Upper lobe of left lung (tissue), 6 donors: ENCODE measurements around the gene PACSIN3. TPM values are rescaled to one million over a fixed set of nuclear protein-coding genes. Genes with fewer than 3 reads are reported as not detected.

Experiments
- ATAC-seq, 2 donors: fragments of 200-7000 bp; cut with Tn5 transposase; one replicate each; pipeline ENCODE4 v1.9.1; 2022; ENCODE audit warnings: mild to moderate bottlenecking in 2 of 2, moderate library complexity in 2 of 2; ENCODE audit not compliant: low FRiP score in 2 of 2
- DNase-seq, 2 donors: peaks; one replicate each; pipeline ENCODE4 v3.0.0-alpha.2; 2019 to 2020
- H3K27ac ChIP-seq, 4 donors: fragments of 200-600 bp; sonication (generic); one replicate each; pipeline ENCODE4 v1.5.1; 2016 to 2019
- H3K27me3 ChIP-seq, 4 donors: fragments of 200-600 bp; sonication (generic); one replicate each; pipeline ENCODE4 v1.5.1; 2017 to 2019
- H3K36me3 ChIP-seq, 4 donors: fragments of 200-600 bp; sonication (generic); one replicate each; pipeline ENCODE4 v1.5.1; 2016 to 2019
- H3K4me1 ChIP-seq, 4 donors: fragments of 200-600 bp; sonication (generic); one replicate each; pipeline ENCODE4 v1.5.1; 2018 to 2019
- H3K4me3 ChIP-seq, 4 donors: fragments of 200-600 bp; sonication (generic); one replicate each; pipeline ENCODE4 v1.5.1; 2017 to 2019; ENCODE audit warnings: mild to moderate bottlenecking in 2 of 4, moderate library complexity in 1 of 4
- H3K9me3 ChIP-seq, 4 donors: fragments of 200-600 bp; sonication (generic); one replicate each; pipeline ENCODE4 v1.5.1; 2018 to 2019
- EP300 ChIP-seq, 4 donors: sonication (generic); formaldehyde crosslinking; IDR thresholded peaks; one replicate each; pipeline ENCODE4 v1.5.1; 2017; ENCODE audit warnings: antibody characterized with exemption in 4 of 4, control low read depth in 2 of 4
- POLR2A ChIP-seq, 4 donors: fragments of 450-650 bp; IDR thresholded peaks; one replicate each; pipeline ENCODE4 v1.5.1; 2016 to 2017; ENCODE audit warnings: antibody characterized with exemption in 4 of 4, mild to moderate bottlenecking in 2 of 4
- POLR2AphosphoS5 ChIP-seq, 2 donors: sonication (generic); formaldehyde crosslinking; IDR thresholded peaks; one replicate each; pipeline ENCODE4 v1.5.1; 2017; ENCODE audit warnings: antibody characterized with exemption in 2 of 2
- WGBS, 2 donors: methylation state at CpG; one replicate each; pipeline ENCODE4 v1.1.5; 2017 to 2018; 5-methylcytosine and 5-hydroxymethylcytosine counted together
- total RNA-seq, 6 donors: library from RNA; depleted of rRNA in 4 of 6; stranded (reverse); fragments of >200 nt in 4 of 6; gene quantifications; one replicate each; pipeline versions ENCODE4 v1.1.0 to v1.2.1, GENCODE V29; 2016 to 2021
- TF ChIP-seq, protein P1 (sequence below), 6 experiments: fragments of 450-650 bp in 4 of 6; fragments of 200-600 bp in 2 of 6; sonication (generic) in 2 of 6; IDR thresholded peaks; one replicate each; pipeline ENCODE4 v1.5.1; 2016 to 2019; ENCODE audit warnings: antibody characterized with exemption in 6 of 6
- donor health status: DM: no; HTN: no; CAD: no; lungs with moderate emphysema.
- donor health status: DM: no; HTN: yes; CAD: no; lungs with severe emphysema.

PACSIN3 gene
- total RNA-seq, 6 donors from 2014 or later: 26.8 to 97.4 (median 52.8) TPM

DNA sequence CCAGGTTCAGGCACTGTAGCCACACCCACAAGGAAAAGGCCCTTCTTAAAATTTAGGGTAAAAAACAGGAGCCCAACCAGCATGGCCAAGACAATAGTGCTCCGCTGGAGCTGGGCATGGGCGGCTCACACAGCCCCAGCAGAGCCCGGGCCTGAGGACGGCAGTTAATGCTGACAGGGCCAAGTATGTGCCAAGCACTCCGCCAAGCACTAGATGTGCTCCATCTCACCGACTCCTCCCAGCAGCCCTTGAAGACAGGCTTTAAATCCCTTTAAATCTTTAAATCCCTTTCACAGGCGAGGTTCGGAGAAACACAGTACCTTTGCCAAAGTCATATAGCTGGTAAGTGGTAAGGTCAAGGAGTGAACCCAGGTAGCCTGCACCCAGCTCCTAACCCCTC lies 14.4 kb downstream of the PACSIN3 start:
- Histone ChIP-seq H3K27me3 (no peaks in the 10 kb centered on the region), H3K27ac (no peak overlapping the region), H3K4me3 (no peak overlapping the region), H3K36me3 (peaks cover 35 to 82% (median 79%) of the 10 kb centered on the region in 4 donors), H3K4me1 (peaks cover 17 to 31% (median 18%) of the 10 kb centered on the region in 4 donors), H3K9me3 (no peaks in the 10 kb centered on the region)
- no peak for ATAC-seq
- no peak for DNase-seq
- WGBS, 2 donors: 74 to 96% methylated on average over 4 to 8 of the region's 8 CpGs
- TF ChIP-seq, protein P1, sequence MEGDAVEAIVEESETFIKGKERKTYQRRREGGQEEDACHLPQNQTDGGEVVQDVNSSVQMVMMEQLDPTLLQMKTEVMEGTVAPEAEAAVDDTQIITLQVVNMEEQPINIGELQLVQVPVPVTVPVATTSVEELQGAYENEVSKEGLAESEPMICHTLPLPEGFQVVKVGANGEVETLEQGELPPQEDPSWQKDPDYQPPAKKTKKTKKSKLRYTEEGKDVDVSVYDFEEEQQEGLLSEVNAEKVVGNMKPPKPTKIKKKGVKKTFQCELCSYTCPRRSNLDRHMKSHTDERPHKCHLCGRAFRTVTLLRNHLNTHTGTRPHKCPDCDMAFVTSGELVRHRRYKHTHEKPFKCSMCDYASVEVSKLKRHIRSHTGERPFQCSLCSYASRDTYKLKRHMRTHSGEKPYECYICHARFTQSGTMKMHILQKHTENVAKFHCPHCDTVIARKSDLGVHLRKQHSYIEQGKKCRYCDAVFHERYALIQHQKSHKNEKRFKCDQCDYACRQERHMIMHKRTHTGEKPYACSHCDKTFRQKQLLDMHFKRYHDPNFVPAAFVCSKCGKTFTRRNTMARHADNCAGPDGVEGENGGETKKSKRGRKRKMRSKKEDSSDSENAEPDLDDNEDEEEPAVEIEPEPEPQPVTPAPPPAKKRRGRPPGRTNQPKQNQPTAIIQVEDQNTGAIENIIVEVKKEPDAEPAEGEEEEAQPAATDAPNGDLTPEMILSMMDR (IDR thresholded peaks at IDR 0.05): no peak
- TF ChIP-seq POLR2AphosphoS5 (IDR thresholded peaks at IDR 0.05): no peak
- TF ChIP-seq POLR2A (IDR thresholded peaks at IDR 0.05): no peak
- TF ChIP-seq EP300 (IDR thresholded peaks at IDR 0.05): no peak

GRCh38 chr11:47171061-47171838 lies 15.0 kb downstream of the PACSIN3 start:
- H3K4me3 ChIP-seq: no peak overlapping the region
- H3K27ac ChIP-seq: no peak overlapping the region
- H3K9me3 ChIP-seq: no peaks in the 10 kb centered on the region
- DNase-seq (no peak), ATAC-seq (no peak)
- H3K27me3 ChIP-seq: no peaks in the 10 kb centered on the region
- TF ChIP-seq POLR2AphosphoS5 (IDR thresholded peaks at IDR 0.05): no peak
- no peak for TF ChIP-seq EP300 (IDR thresholded peaks at IDR 0.05)
- TF ChIP-seq, protein P1 (IDR thresholded peaks at IDR 0.05): no peak
- TF ChIP-seq POLR2A (IDR thresholded peaks at IDR 0.05): no peak
- 92 to 93% methylated on average over 14 to 16 of the region's 16 CpGs for WGBS, 2 donors
- H3K4me1 ChIP-seq: peaks cover 17 to 30% (median 18%) of the 10 kb centered on the region in 4 donors
- peaks cover 41 to 88% (median 85%) of the 10 kb centered on the region in 4 donors for H3K36me3 ChIP-seq

DNA sequence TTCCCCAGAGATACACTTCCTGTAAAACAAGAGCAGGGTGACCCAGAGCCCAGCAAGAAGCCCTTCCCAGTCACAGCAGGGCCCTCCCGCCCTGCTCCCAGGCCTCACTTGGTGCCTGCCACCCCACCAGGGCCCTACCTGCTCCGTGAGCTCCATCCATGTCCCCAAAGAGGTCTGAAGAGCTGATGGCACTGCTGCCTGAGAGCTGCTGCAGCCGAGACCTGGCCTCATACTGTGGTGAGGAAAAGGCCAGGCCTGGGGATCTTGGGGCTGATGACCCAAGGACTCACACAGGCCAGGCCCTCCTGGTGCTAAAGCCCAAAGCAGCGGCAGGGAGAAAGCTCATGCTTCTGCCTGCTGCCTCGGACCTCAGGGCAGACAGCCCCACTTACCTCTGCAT lies 19.9 kb downstream of the PACSIN3 start:
- no peak overlapping the region for H3K27ac ChIP-seq
- H3K4me3 ChIP-seq: no peak overlapping the region
- WGBS, 2 donors: 98 to 100% methylated on average over 2 to 5 of the region's 5 CpGs
- ATAC-seq: no peak
- H3K4me1 ChIP-seq: peaks cover 0 to 3% (median under 1%) of the 10 kb centered on the region in 4 donors
- H3K9me3 ChIP-seq: no peaks in the 10 kb centered on the region
- DNase-seq: no peak
- no peaks in the 10 kb centered on the region for H3K27me3 ChIP-seq
- no peak for TF ChIP-seq POLR2AphosphoS5 (IDR thresholded peaks at IDR 0.05)
- no peak for TF ChIP-seq EP300 (IDR thresholded peaks at IDR 0.05)
- no peak for TF ChIP-seq POLR2A (IDR thresholded peaks at IDR 0.05)
- H3K36me3 ChIP-seq: peaks cover 52 to 87% (median 80%) of the 10 kb centered on the region in 4 donors

GRCh38 chr11:47165253-47165840 lies 20.9 kb downstream of the PACSIN3 start:
- WGBS, 2 donors: 90% methylated on average over 14 to 16 of the region's 16 CpGs
- H3K9me3 ChIP-seq: no peaks in the 10 kb centered on the region
- no peak overlapping the region for H3K4me3 ChIP-seq
- DNase-seq (no peak), ATAC-seq (no peak)
- TF ChIP-seq, protein P1 (IDR thresholded peaks at IDR 0.05): no peak
- peaks cover 0 to 7% (median 2%) of the 10 kb centered on the region in 4 donors for H3K4me1 ChIP-seq
- H3K27ac ChIP-seq: no peak overlapping the region
- no peaks in the 10 kb centered on the region for H3K27me3 ChIP-seq
- H3K36me3 ChIP-seq: peaks cover 43 to 77% (median 70%) of the 10 kb centered on the region in 4 donors

DNA sequence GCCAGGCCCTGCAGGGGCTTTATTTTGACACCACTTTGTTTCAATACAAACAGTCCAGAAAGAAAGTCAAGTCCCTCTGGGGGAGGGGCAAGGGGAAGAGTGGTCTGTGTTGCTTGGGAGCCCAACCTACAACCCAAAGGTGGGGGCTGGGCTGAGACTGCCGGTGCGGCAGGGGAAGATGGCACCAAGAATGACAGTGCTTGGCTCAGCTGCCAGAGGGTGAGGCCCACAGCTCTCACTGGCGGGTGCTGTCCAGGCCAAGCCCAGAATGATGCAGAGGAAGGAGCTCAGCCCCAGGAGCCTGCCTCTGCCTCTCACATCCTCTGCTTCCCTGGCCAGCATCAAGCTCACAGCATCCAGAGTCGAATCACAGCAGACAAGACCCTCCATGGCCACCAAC lies 21.9 kb downstream of the PACSIN3 start:
- DNase-seq (no peak), ATAC-seq (no peak)
- Histone ChIP-seq H3K27me3 (no peaks in the 10 kb centered on the region), H3K9me3 (no peaks in the 10 kb centered on the region), H3K4me3 (no peak overlapping the region), H3K27ac (no peak overlapping the region), H3K36me3 (peaks cover 43 to 66% (median 61%) of the 10 kb centered on the region in 4 donors), H3K4me1 (peaks cover 0 to 7% (median 2%) of the 10 kb centered on the region in 4 donors)
- TF ChIP-seq POLR2AphosphoS5 (IDR thresholded peaks at IDR 0.05) (no peak), EP300 (IDR thresholded peaks at IDR 0.05) (no peak), POLR2A (IDR thresholded peaks at IDR 0.05) (no peak)
- TF ChIP-seq, protein P1 (IDR thresholded peaks at IDR 0.05): no peak
- WGBS, 2 donors: 80 to 94% methylated on average over 4 of the region's 4 CpGs
